Measurements from ENCODE around the gene PDE4D.
"Not testable (repeated sequence)": the region's sequence is repeated elsewhere in the genome, so short reads cannot be mapped to it uniquely, and the experiment has no call there.

PDE4D gene

GRCh38 chr5:59693492-59694309 is 199.8 kb downstream of the PDE4D start:
- no peak for DNase-seq

- no peak for DNase-seq
Observed at GRCh38 chr5:59685793-59686192, 207.7 kb downstream of the PDE4D start.

DNA sequence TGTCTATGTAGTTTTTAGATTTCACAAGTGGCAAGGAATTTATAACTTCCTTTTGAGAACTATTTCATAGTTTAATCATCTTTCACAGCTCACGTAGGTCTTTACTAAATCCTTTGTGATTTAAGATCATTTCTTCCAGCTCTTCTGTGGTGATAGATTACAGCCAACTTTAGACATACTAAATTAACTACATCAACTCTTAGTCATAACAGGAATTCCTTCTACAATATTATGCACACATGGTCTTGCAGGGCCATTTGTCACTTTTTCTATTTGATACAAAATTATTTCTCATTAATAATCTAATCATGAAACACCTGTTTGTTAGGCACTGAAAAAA is 208.4 kb downstream of the PDE4D start:
- DNase-seq = no peak

DNA sequence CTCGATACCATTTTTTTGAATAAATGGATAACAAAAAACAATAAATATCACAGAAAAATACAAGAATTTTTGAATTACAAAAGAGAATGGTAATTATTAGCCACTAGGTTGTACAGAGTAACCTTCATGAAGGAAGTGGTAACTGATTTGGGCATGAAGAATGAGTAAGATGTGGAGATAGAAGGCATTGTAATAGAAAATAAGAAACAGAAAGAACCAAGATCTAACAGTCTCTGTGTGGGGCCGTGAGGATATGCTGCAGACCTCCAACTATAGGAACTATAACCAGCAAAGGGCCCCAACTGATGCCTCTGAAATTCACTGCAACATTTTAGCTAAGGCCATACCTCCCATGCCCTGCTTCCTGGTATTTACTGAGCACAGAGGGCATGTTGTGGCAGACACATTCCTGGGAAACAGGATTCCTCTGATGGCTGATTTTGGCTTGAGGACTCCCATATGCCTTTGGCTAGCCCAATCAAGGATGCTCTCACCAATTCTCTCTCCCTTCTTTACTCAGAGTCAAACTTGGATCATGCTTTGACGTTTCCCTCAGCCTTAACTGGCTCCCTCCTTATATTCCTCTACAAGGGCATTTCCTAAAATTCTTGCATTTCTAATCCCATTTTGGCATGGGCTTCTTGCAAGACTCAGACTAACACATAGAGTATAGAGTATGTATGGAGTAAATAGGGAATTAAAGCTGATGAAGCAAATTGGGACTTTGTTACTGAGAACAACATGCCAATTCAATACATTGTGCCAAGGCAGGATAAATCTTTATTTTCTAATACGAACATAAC is 208.9 kb downstream of the PDE4D start:
- DNase-seq = no peak

DNA sequence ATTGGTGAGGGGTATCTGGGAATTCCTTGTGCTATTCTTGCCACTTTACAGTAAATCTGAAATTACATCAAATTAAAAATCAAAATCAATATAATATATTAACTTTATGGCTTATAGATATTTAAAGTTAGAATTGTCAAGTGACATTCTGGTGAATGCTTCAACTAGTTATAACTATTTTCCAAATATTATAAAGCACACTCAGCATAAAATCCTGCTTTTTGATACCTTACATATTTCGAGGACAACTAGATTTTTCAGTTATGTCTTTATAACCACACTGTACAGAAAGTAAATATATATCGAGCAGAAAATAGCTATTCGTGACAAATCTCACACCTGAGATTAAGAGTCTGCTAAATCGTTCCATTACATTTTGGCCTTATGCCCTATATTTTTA is 210.2 kb downstream of the PDE4D start:
- no peak for DNase-seq

- DNase-seq = no peak
Observed at GRCh38 chr5:59682542-59682941, 211.0 kb downstream of the PDE4D start.

- no peak for DNase-seq
Observed at GRCh38 chr5:59678943-59679342, 214.6 kb downstream of the PDE4D start.

DNA sequence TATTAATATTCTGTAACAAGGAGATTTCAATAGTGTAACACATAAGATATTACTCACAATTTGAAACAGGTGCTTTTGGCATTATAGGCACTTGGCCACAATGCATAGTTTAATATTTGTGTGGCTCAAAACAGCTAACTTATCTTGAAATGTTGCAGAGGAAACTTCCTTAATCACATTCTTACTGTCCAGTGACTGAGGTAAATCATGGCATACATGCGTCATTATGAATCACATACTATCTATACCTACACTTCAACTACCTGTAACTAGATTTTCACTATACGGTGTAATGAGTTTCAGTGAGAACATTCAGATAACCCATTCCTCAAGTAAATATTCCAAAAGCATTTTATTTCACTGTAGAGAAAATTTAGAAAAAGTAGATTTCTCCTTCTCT is 218.8 kb downstream of the PDE4D start:
- DNase-seq = no peak

GRCh38 chr5:59673438-59674058 is 220.0 kb downstream of the PDE4D start:
- DNase-seq = peak in 1 of 2 experiments; percentile 10

DNA sequence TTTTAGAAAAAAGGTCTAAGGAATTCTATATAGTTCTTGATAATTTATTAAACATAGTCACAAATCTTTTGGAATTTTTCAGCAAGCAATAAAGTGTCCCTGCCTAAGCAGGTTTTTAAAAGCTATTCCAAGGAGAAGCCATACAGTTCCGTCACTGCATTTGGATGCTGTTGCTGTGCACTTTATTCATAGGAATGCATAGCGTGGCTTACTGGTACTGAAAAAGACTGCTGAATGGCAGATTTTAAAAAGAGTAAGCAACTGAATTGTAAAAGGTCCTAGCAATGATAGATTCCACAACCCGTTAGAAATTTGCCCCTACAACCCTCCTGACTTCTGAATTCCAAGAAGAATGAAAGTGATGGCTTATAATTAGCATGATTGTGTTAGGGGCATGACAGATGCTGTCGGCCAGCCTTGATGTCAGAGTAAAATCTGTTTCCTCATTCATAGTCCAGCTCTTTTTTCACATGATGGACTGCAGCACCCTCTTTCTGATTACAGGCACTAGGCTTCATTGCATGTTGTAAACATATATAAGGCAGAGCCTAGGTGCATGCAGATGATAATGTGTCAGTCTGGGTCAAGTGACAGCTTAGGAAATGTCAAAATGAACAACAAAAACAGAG is 227.0 kb downstream of the PDE4D start:
- DNase-seq = no peak

GRCh38 chr5:59665832-59666203 is 227.7 kb downstream of the PDE4D start:
- DNase-seq = not testable (repeated sequence)

- DNase-seq = no peak
Observed at GRCh38 chr5:59665086-59665831, 228.3 kb downstream of the PDE4D start.

DNA sequence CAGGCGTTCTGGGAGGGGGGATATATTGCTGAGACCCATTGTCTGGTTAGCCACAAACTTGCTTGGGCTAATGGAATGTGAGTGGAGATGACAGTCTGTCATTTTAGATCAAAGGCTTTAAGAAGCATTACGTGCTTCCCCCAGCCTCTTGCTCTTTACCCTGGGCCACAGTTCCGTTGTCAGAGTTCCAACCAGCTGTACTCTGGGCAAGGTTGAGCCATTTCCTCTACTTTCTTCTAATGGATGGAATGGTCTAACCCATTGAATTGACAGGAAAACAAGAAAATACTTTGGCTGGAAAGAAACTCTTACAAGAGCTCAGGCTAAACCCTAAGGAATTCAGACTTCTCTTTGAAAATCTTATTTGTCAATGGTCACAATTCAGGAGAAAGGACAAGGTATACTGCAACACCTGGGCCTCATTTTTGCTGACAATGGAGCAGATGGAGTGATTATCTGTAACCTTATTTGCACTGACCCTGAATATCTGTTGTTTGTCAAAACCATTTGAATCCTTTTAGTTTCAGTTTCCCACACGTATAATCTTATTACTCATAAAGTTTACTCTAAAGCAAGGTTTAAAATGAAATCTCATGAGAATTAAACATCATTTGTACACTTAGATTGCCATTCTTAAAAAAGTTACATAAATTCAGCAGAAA is 231.4 kb downstream of the PDE4D start:
- no peak for DNase-seq

DNA sequence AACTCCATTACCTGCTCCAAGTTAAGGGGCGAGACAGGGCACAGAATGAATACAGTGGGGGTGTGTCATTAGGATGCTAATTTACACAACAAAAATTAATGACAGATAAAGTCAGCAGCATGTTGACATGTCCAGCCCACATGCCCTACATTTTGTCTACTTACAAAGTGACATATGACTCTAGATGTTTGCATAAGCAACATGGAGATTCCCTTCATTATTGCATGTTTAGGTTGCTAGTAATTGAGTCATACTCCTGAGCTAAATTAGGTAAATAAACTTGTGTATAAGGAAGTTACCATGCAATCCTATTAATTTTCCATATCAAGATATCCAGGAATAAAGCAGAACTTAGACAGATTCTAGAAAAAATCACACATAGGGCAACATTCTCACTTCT is 232.2 kb downstream of the PDE4D start:
- no peak for DNase-seq

- no peak for DNase-seq
Observed at GRCh38 chr5:59660737-59661136, 232.8 kb downstream of the PDE4D start.

- DNase-seq = no peak
Observed at GRCh38 chr5:59656351-59657254, 236.9 kb downstream of the PDE4D start.

DNA sequence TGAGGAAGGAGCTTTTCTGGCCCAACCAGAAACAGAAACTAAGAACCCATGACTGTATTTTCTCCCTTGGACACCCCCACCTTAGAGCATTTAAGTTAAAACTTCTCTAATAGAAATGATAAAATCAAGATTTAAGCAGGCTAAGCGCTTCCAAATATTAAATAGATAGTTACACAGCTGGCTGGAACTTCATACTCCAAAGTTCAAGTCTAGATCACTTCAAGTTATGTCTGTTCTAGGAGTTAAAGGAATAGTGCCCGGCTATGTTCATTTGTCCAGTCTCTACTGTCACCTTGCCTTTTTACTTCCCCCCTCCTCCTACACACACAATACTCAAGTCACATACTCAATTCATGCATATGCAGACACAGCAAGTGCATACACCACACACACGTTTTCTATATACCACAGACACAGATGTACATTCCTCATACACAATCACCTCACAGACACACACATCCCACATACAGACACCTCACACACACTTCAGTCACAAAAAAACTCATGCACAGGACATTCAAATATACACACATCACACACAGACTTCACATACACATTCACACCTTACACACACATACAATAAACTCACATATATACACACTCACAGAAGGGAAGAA is 237.7 kb downstream of the PDE4D start:
- no peak for DNase-seq

- DNase-seq = no peak
Observed at GRCh38 chr5:59654691-59655090, 238.8 kb downstream of the PDE4D start.

- DNase-seq = no peak
Observed at GRCh38 chr5:59652449-59652848, 241.1 kb downstream of the PDE4D start.
